Transverse colon (tissue), 4 donors: ENCODE data around the gene TUG1.

Experiments used
- EP300 ChIP-seq: sonication (generic); formaldehyde crosslinking; IDR thresholded peaks from one replicate; pipeline ENCODE4 v1.6.1; 2017; ENCODE audit warnings: antibody characterized with exemption, low read depth
- POLR2A ChIP-seq: fragments of 450-650 bp; IDR thresholded peaks from one replicate; pipeline ENCODE4 v1.6.1; 2016; ENCODE audit warnings: antibody characterized with exemption, mild to moderate bottlenecking, moderate library complexity
- POLR2AphosphoS5 ChIP-seq, 3 donors: sonication (generic); formaldehyde crosslinking; IDR thresholded peaks; one replicate each; pipeline ENCODE4 v1.6.1; 2016; ENCODE audit warnings: antibody characterized with exemption in 3 of 3
- TF ChIP-seq, protein P1 (sequence below), 5 experiments: fragments of 200-600 bp in 3 of 5; fragments of 450-650 bp in 2 of 5; sonication (generic) in 3 of 5; IDR thresholded peaks; 1 replicate in 2 of 5; 2 replicates in 3 of 5; pipeline ENCODE4 v1.5.1; 2016 to 2017; ENCODE audit warnings: antibody characterized with exemption in 5 of 5, inconsistent platforms in 3 of 5, mild to moderate bottlenecking in 2 of 5, moderate library complexity in 1 of 5

DNA sequence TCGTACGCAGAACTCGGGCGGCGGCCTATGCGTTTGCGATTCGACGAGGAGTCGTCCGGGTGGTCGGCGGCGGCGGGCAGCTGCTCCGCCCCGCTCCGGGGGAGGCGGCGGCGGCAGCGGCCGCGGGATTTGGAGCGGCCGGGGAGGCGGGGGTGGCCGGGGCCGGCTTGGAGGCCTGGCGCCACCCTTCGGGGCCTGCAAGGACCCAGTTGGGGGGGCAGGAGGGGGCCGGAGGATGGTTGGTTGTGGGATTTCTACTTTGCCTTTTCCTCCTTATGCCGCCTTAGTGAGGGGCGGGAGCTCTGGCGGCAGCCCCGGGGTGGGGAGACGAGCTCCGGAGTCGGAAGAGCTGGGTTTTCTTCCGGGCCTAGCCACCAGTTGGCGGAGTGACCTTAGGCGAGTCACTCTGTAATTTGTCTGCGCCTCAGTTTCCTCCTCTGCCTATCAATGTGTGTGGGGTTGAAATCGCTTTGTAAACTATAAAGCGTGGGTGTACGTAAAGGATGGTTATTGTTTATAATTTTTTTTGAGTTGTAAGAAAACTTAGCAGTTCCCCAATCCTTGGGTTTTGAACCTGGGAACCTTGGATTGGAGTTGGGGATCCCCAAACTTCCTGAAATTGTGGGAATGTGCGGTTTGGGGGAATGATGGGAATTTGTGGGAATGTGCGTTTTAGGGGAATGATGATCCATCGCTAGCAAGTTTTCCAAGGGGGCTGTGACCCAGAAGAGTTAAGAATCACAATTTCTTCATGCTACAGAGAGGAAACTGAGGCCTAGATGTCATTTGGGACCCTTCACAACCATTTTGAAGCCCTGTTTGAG is 679 bp downstream of the TUG1 start:
- TF ChIP-seq POLR2A (no peak), EP300 (no peak), POLR2AphosphoS5 (IDR thresholded peaks at IDR 0.05) (no peak)
- TF ChIP-seq, protein P1, sequence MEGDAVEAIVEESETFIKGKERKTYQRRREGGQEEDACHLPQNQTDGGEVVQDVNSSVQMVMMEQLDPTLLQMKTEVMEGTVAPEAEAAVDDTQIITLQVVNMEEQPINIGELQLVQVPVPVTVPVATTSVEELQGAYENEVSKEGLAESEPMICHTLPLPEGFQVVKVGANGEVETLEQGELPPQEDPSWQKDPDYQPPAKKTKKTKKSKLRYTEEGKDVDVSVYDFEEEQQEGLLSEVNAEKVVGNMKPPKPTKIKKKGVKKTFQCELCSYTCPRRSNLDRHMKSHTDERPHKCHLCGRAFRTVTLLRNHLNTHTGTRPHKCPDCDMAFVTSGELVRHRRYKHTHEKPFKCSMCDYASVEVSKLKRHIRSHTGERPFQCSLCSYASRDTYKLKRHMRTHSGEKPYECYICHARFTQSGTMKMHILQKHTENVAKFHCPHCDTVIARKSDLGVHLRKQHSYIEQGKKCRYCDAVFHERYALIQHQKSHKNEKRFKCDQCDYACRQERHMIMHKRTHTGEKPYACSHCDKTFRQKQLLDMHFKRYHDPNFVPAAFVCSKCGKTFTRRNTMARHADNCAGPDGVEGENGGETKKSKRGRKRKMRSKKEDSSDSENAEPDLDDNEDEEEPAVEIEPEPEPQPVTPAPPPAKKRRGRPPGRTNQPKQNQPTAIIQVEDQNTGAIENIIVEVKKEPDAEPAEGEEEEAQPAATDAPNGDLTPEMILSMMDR (IDR thresholded peaks at IDR 0.05): peak in 1 of 5 experiments; percentile 7
